K562 (cell line): Measurements from ENCODE around the gene PRRT1. TPM values are rescaled to one million over a fixed set of nuclear protein-coding genes. Genes with fewer than 3 reads are reported as not detected.

Experiments used
- CBFA2T2 ChIP-seq: fragments of 450-650 bp; conservative IDR thresholded peaks from 2 replicates; pipeline ENCODE4 v1.6.1; 2017; ENCODE audit warnings: mild to moderate bottlenecking
- CBX5 ChIP-seq: IDR thresholded peaks from 2 replicates; pipeline ENCODE4 v1.6.1; 2014; ENCODE audit warnings: low read depth, borderline replicate concordance
- CBX8 ChIP-seq: fragments of 200-600 bp; sonication (generic); IDR thresholded peaks from 2 replicates; pipeline ENCODE4 v1.6.1; 2012; ENCODE audit warnings: borderline replicate concordance, mixed run types, low read depth, mild to moderate bottlenecking, moderate library complexity, mixed read lengths, low read length, control low read depth, inconsistent platforms; ENCODE audit not compliant: poor library complexity, severe bottlenecking; ENCODE audit errors: extremely low read depth
- FOSL1 ChIP-seq: fragments of 200-800 bp; sonication (Bioruptor generic); conservative IDR thresholded peaks from 2 replicates; pipeline ENCODE4 v1.6.1; 2016; ENCODE audit warnings: missing genetic modification characterization, missing compliant biosample characterization
- GTF2B ChIP-seq: IDR thresholded peaks from 2 replicates; pipeline ENCODE4 v1.6.1; 2011; ENCODE audit not compliant: insufficient read length; ENCODE audit errors: extremely low read depth
- IRF9 ChIP-seq: fragments of 450-650 bp; IDR thresholded peaks from 2 replicates; pipeline ENCODE4 v1.6.1; 2016; ENCODE audit warnings: missing biosample characterization, missing genetic modification characterization
- KLF6 ChIP-seq: fragments of 250-450 bp; sonication (Bioruptor Pico); IDR thresholded peaks from 2 replicates; pipeline ENCODE4 v1.4.0; 2020; ENCODE audit warnings: mild to moderate bottlenecking, moderate library complexity, borderline replicate concordance
- MAFG ChIP-seq: fragments of 450-650 bp; conservative IDR thresholded peaks from 2 replicates; pipeline ENCODE4 v1.6.1; 2016; ENCODE audit warnings: missing genetic modification characterization, missing compliant biosample characterization
- NEUROD1 ChIP-seq: fragments of 150-350 bp; IDR thresholded peaks from 2 replicates; pipeline ENCODE4 v1.6.1; 2014; ENCODE audit warnings: borderline replicate concordance, low read length, low read depth; ENCODE audit not compliant: partially characterized antibody
- NFATC3 ChIP-seq: fragments of 450-650 bp; IDR thresholded peaks from 2 replicates; pipeline ENCODE4 v1.6.1; 2017; ENCODE audit warnings: mild to moderate bottlenecking
- NFIX ChIP-seq: fragments of 250-450 bp; sonication (Bioruptor Pico); IDR thresholded peaks from 2 replicates; pipeline ENCODE4 v1.4.0; 2020; ENCODE audit warnings: low read depth, mild to moderate bottlenecking, moderate library complexity
- RBM34 ChIP-seq: fragments of 200-400 bp; formaldehyde crosslinking; IDR thresholded peaks from 2 replicates; pipeline ENCODE4 v1.6.1; 2018; ENCODE audit warnings: low read length, borderline replicate concordance; ENCODE audit not compliant: insufficient read depth
- RCOR1 ChIP-seq, 2 experiments: IDR thresholded peaks; 2 replicates each; pipeline ENCODE4 v1.6.1; 2012; ENCODE audit warnings: low read depth in 2 of 2, low read length in 2 of 2, borderline replicate concordance in 1 of 2, improper control_type of control experiment in 1 of 2
- SIX5 ChIP-seq, 2 experiments: IDR thresholded peaks; 2 replicates each; pipeline ENCODE4 v1.6.1; 2011; ENCODE audit warnings: low read length in 2 of 2, borderline replicate concordance in 1 of 2, low read depth in 1 of 2, mild to moderate bottlenecking in 1 of 2, moderate library complexity in 1 of 2; ENCODE audit not compliant: insufficient read depth in 1 of 2
- TCF7L2 ChIP-seq: fragments of 150-350 bp; IDR thresholded peaks from 2 replicates; pipeline ENCODE4 v1.6.1; 2016; ENCODE audit warnings: low read depth, mild to moderate bottlenecking, low read length, moderate library complexity
- TGIF2 ChIP-seq: sonication (generic); formaldehyde crosslinking; IDR thresholded peaks from 2 replicates; pipeline ENCODE4 v1.8.1; 2022; ENCODE audit warnings: mild to moderate bottlenecking, missing genetic modification reagents, moderate library complexity
- TOE1 ChIP-seq, 2 experiments: fragments of 450-650 bp in 1 of 2; sonication (generic) in 1 of 2; formaldehyde crosslinking in 1 of 2; IDR thresholded peaks; 2 replicates each; pipeline versions ENCODE4 v1.7.1 to v1.8.0; 2016 to 2022; ENCODE audit warnings: borderline replicate concordance in 2 of 2, mild to moderate bottlenecking in 2 of 2, antibody characterized with exemption in 1 of 2, inconsistent platforms in 1 of 2, low read depth in 1 of 2, missing genetic modification reagents in 1 of 2, moderate library complexity in 1 of 2
- XRCC3 ChIP-seq: fragments of 450-650 bp; IDR thresholded peaks from 2 replicates; pipeline ENCODE4 v1.6.1; 2017; ENCODE audit warnings: mild to moderate bottlenecking, moderate library complexity
- ZFP1 ChIP-seq: fragments of 450-650 bp; formaldehyde crosslinking; IDR thresholded peaks from 2 replicates; pipeline ENCODE4 v1.4.0; 2020; ENCODE audit warnings: mild to moderate bottlenecking, mixed read lengths
- ZNF165 ChIP-seq: fragments of 250-450 bp; sonication (Bioruptor Pico); IDR thresholded peaks from 2 replicates; pipeline ENCODE4 v1.4.0; 2020; ENCODE audit warnings: borderline replicate concordance
- ZNF239 ChIP-seq: fragments of 250-450 bp; sonication (Bioruptor Pico); IDR thresholded peaks from 2 replicates; pipeline ENCODE4 v1.4.0; 2020; ENCODE audit warnings: mild to moderate bottlenecking
- polyA plus RNA-seq, 8 experiments: library from polyadenylated mRNA; depleted of rRNA in 4 of 8; stranded (reverse) in 5 of 8; unstranded in 3 of 8; fragments of >200 nt; fragmentation: Nextera tagmentation in 2 of 8; fragmentation: Illumina TruSeq in 1 of 8; extraction: Ambion mirVana in 2 of 8; extraction: Trizol in 1 of 8; gene quantifications; 2 replicates each; pipeline versions ENCODE4 v1.2.1 to v1.2.3, GENCODE V29; 2011 to 2014; ENCODE audit warnings: inconsistent platforms in 1 of 8, missing spikeins in 1 of 8
- total RNA-seq, 7 experiments: library from RNA; depleted of rRNA in 6 of 7; stranded (reverse); fragments of >200 nt in 6 of 7; fragmentation: Illumina TruSeq in 2 of 7; extraction: Trizol in 2 of 7; gene quantifications; 2 replicates each; pipeline versions ENCODE4 v1.2.1 to v1.2.3, GENCODE V29; 2011 to 2021; ENCODE audit warnings: low replicate concordance in 1 of 7
- TF ChIP-seq, protein P1 (sequence below): sonication (generic); formaldehyde crosslinking; IDR thresholded peaks from 2 replicates; pipeline ENCODE4 v1.8.0; 2022; ENCODE audit warnings: missing genetic modification reagents, mild to moderate bottlenecking, borderline replicate concordance

Gene PRRT1
- total and polyA plus RNA-seq, 9 of the 15 experiments (the other 6 are each of a cell fraction or from before 2014, with no cell fraction given), result 0.14 to 3.5 (median 0.41) TPM

DNA sequence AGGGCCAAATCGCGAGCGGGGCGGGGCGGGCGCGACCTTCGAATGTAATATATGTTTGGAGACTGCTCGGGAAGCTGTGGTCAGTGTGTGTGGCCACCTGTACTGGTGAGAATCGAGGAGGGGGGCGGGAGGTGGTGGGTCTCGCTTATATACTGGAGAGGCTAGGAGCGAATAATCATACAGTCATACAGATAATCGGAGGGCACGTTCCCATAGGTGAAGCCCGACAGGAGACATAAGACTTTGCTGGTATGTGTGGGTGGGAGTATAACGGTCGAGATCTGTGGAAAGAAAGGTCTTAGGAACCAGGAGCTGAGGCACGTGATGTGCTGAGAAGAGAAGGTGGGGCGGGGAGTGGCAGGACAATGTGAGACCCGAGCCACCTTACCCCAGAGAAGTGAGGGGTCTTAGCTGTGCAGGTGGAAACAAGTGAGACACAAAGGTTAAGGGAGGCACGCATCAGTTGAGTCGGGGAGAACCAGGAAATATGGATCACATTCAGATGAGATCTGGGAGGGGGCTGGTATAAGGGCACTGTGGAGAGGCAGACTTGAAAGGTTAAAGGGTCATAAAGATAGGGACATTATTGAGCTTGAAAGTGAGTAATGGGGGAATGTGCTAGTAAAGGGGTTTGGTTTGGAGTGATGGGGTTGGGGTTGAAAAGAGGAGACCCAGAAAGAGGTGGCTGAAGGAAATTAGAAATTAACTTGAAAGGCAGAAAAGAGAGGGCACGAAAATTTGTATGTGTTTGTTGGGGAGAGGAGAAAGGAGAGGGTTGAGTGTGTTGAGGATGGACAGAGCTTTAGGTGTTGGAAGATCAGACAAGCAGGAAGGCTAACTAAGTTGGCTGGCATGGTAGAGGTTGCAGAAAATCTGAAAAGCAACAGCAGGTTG lies 27.1 kb upstream of the PRRT1 start (continued):
- TF ChIP-seq NEUROD1, result no peak
- no peak for TF ChIP-seq TCF7L2
- no peak for TF ChIP-seq MAFG
- TF ChIP-seq CBFA2T2, result no peak
- 0 out of 2 replicates have a peak, but pooled peaks have one; percentile 24 for TF ChIP-seq NFATC3
- peak; percentile 86 for TF ChIP-seq TOE1 (IDR thresholded peaks at IDR 0.05; ENCODE audit: borderline replicate concordance)
- no peak for TF ChIP-seq TOE1 (CRISPR knock-in tag; IDR thresholded peaks at IDR 0.05; ENCODE audit: borderline replicate concordance, low read depth)
- TF ChIP-seq XRCC3, result no peak
- no peak for TF ChIP-seq ZNF165 (CRISPR knock-in tag)
- TF ChIP-seq FOSL1, result no peak
- no peak for TF ChIP-seq GTF2B
- TF ChIP-seq IRF9 (tag), result no peak
- no peak for TF ChIP-seq ZNF239 (CRISPR knock-in tag)
- no peak for TF ChIP-seq SIX5 (IDR thresholded peaks at IDR 0.05; ENCODE audit: borderline replicate concordance in 1 of 2, insufficient read depth in 1 of 2, low read depth in 1 of 2, low read length in 2 of 2)
- TF ChIP-seq NFIX, result no peak
- peak; percentile 37; the same call in 1 of the 2 replicates for TF ChIP-seq KLF6
- TF ChIP-seq, protein P1, sequence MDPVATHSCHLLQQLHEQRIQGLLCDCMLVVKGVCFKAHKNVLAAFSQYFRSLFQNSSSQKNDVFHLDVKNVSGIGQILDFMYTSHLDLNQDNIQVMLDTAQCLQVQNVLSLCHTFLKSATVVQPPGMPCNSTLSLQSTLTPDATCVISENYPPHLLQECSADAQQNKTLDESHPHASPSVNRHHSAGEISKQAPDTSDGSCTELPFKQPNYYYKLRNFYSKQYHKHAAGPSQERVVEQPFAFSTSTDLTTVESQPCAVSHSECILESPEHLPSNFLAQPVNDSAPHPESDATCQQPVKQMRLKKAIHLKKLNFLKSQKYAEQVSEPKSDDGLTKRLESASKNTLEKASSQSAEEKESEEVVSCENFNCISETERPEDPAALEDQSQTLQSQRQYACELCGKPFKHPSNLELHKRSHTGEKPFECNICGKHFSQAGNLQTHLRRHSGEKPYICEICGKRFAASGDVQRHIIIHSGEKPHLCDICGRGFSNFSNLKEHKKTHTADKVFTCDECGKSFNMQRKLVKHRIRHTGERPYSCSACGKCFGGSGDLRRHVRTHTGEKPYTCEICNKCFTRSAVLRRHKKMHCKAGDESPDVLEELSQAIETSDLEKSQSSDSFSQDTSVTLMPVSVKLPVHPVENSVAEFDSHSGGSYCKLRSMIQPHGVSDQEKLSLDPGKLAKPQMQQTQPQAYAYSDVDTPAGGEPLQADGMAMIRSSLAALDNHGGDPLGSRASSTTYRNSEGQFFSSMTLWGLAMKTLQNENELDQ (CRISPR knock-in tag), result no peak
- TF ChIP-seq CBX8, result no peak
- no peak for TF ChIP-seq TGIF2 (CRISPR knock-in tag)
- no peak for TF ChIP-seq ZFP1 (CRISPR knock-in tag)
- no peak for TF ChIP-seq RBM34
- no peak for TF ChIP-seq CBX5
- no peak for TF ChIP-seq RCOR1 (IDR thresholded peaks at IDR 0.05; ENCODE audit: borderline replicate concordance in 1 of 2, low read depth in 2 of 2, low read length in 2 of 2)
